GM19035 (cell line): ENCODE data around the gene METTL24.
"Not testable (repeated sequence)": the region's sequence is repeated elsewhere in the genome, so short reads cannot be mapped to it uniquely, and the experiment has no call there.

ENCODE experiments used
- ATAC-seq: cut with Tn5 transposase; IDR thresholded peaks from one replicate; pipeline ENCODE4 v1.9.1; 2021; ENCODE audit not compliant: unreplicated experiment

METTL24 gene

GRCh38 chr6:110363748-110364147, 5.6 kb upstream of the METTL24 start:
- ATAC-seq, result no peak

DNA sequence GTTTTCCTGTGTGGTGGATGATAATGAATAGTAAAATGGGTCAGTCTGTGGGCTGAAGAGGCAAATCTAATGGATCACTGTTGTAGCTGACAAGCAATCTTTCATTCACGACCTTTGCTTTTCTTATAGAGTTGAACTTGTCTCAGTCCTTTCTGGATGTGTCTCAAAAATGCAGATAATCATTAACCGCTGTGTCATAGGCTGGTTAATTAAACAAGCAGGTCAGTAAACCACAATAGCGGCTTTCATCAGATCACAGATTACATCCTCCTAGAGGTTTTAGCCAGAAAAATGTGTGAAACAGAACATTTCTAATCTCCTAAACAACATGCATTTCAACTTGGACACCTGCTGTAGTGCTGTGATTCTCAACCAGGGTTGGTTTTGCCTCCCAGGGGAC, 2.5 kb upstream of the METTL24 start:
- no peak for ATAC-seq

- no peak for ATAC-seq
Measured at GRCh38 chr6:110359556-110359955, 1.4 kb upstream of the METTL24 start.

GRCh38 chr6:110358553-110359160, 508 bp upstream of the METTL24 start:
- ATAC-seq, result no peak

- ATAC-seq, result no peak
Measured at GRCh38 chr6:110357298-110357663, 868 bp downstream of the METTL24 start.

GRCh38 chr6:110356778-110357177, 1.4 kb downstream of the METTL24 start:
- no peak for ATAC-seq

DNA sequence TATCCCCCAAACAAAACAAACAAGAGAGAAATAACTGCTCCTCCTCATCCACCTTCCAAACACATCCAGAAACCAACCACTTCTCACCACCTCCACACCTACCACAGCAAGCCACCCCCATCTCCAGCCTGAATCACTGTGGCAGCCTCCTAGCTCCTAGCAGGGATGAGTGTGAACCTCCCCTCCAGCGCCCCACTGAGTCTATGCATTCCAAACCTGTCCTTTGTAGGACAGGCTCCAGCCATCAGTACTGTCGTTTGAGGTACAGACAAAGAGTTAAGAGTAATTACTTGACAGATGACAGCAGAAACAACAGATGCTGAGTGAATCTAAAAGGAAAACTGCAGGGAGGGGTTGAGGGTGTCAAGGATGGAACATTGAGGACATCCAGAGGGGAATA, 2.4 kb downstream of the METTL24 start:
- ATAC-seq, result no peak

DNA sequence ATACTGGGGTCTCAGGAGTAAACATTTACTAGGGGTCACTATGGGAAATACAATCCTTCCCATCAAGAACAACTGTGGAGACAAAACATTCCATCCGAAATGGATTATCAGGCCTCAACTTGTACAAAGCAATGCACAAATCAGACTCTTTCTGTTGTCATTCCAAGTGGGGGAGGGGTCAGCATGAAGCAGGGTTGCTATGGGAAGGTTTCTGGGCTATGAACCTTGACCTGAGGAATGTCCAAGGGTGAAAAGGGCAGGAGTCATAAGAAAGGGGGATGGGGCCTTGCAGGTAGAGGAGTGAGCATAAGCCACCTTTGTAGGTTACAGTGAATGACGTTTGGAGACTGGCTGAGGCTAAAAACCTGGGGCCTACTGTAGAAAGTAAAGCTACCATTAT, 3.1 kb downstream of the METTL24 start:
- no peak for ATAC-seq

DNA sequence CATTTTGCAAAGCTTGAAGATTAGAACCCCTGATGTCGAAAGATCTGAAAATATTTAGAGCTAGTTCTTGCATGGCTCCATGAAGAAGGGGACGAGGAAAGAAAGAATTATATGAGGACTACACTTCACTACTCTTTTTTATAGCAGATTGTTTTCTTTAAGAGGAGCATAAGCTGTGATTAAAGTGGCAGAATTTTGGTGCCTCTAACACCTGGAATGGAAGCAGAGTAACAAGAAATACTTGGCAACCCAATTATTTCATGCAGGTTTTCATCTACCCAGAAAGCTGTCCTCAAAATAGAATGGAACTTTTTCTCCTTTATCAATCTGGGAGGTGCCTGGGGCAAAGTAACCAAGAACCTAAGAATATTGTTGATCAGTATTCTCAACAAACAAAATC, 4.0 kb downstream of the METTL24 start:
- no peak for ATAC-seq

GRCh38 chr6:110353457-110354001, 4.6 kb downstream of the METTL24 start:
- ATAC-seq, result no peak

DNA sequence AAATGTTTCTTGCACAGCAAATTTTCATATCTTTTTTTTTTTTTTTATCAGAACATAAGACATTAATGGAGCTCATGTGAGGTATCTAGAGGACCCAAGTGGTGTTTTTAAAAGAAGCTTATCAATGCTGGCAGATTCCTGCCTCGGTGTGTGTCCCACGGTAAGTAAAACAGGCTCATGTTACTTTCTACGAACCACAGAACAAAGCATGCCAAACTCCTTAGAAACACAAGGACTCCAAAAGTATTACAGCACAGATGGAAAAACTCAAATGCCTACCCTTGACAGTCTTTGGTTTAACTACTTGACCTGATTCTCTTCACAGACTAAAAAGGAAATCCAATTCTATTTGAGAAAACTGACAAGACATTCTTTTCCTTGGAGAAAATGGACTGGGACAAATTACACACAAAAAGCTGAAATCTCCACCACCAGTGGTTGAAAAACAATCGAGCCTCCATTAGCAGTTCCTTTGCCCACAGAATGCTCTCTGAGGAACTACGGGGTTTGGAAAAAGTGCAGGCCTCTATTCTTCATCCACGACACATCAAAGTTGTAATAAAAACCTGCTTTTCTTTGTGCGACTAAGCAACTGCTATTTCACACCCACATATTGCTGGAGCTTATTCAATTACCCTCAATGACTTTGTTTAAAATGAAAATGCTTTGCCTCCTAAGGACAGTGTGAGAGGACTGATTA, 5.4 kb downstream of the METTL24 start:
- ATAC-seq, result no peak

- ATAC-seq, result no peak
Measured at GRCh38 chr6:110351986-110352385, 6.2 kb downstream of the METTL24 start.

GRCh38 chr6:110351546-110351945, 6.6 kb downstream of the METTL24 start:
- ATAC-seq, result no peak

- not testable (repeated sequence) for ATAC-seq
Measured at GRCh38 chr6:110350593-110350992, 7.6 kb downstream of the METTL24 start.

DNA sequence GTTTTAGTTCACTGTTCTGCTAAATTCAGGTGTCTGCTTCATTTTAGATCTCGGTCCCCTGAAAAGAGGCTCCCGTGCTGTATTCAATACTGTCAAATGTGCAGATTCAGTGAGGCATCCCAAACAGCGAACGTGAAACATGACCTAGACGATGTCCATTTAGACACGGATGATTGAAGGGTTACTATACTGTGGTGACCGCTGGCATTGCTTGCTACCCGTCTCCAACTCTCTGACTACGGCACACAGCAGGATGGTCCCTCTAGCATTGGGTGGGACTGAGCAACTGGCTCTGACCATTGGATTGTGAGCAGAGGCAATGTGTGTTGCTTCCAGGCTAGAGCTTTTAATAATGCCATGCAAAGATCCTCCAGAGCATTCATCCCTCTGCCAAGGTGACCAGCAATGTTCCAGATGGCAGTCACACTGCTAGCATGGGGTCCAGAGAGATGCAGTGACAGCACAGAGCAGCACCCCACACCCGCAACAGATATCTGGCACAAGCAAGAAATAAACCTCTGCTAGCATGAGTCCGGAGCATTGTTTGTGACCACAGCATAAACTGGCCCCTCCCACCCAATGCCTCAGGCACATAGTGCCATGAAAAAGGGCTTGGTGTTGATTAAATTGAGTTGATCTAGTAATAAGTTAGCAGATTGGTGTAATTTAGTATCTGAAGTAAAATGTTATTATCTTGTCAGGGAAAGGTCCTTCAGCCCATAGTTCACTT, 9.0 kb downstream of the METTL24 start:
- ATAC-seq, result no peak

- no peak for ATAC-seq
Measured at GRCh38 chr6:110345025-110345424, 13.1 kb downstream of the METTL24 start.

DNA sequence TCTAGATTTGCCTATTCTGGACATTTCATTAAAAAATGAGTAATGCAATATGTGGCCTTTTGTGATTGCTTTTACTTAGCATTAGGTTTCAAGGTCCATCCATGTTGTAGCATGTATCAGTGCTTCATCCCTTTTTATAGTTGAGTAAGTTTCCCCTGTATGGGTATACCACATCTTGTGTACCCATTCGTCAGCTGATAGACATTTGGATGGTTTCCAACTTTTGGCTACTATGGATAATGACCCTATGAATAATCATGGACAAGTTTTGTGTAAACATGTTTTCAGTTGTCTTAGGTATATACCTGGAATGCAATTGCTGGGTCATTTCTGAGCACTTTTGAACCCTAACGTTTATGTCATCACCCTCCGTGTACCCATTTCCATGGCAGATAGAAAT, 15.4 kb downstream of the METTL24 start:
- ATAC-seq, result no peak

DNA sequence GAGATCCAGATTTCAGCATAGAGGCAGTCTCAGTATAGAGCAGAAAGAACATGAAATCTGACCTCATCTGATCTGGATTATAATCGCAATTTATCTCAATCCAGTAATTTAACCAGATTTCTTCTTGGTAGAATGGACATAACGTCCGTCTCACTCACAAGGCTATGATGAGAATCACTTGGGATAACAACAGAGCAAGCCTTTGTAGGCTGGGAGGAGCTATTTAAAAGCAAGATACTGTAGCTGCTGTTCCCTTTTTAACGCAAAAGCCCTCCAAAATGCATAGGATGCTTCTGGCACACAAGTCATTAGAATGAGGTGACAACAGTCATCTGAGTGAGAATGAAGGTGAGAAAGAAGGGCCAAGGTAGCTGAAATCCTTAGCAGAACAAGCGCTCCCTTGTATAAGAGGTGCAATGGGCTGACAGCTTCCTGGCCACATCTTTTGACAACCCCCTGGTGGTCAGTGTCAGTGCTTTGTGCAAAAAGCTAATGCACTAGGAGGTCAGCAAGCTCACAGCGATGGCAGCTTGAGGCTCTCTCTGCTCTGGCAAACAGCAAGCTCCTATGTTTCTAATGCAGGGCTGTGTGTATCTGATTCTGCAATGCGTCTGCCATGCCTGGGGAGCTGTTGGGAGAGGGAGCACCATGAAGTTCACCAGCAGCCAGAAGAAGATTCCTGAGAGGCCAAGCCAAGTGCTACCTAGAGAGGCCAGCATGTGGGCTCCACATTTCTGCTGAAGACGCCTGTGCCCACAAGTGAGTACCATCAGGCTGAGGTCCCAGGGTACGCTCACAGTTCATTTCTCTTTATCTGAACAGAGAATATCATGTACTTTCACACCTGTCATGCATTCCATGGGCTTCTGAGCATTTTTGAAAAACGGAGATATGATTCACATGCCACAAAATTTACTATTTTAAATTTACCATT, 16.2 kb downstream of the METTL24 start:
- ATAC-seq, result no peak

DNA sequence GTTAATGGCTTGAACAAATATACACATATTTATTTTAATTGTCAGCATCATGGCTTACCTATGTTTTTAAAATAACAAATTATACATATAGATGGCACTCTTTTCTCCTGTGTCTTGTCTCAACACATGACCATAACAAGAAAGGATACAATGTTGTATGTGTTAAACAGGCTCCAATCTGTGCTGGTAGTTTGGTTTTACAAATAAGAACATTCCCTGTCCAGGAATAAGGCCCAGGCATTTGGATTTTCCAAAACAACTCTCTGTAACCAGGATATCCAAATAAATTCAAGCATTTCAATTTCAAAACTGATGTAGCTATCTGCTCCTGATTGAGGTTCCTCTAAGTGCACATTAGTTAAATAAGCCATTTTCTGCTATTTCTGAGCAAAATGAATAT, 17.1 kb downstream of the METTL24 start:
- ATAC-seq, result no peak

DNA sequence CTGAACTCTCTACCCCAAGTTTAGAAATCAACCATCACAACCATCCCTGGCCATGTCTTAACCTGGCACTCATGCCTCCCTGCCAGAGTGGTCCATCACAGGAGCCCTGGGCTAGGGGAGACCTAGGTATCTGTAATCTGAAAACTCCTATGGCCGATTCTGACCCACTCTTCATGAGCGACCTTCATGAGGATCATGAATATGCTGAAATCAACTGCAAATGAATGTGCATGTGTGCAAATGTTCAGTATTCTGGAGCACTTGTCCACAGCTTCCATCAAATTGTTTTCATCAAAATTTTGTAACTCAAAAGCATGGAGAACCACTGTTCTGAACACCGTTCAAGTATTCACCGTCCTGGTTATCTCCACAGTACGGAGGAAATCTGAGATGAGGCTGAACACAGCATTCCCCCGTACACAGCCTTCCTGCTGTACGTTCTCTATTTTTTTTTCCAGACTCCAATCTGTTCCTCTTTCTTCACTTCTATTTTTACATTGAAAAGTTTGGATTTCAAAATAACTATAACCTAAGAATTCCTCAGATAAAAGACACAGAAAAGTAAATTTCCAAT, 17.7 kb downstream of the METTL24 start:
- ATAC-seq, result no peak
